Activated CD4-positive, alpha-beta T cell treated with anti-CD3 and anti-CD28 coated beads for 36 hours (primary cell): ENCODE results near the gene CGN. TPM values are rescaled to one million over a fixed set of nuclear protein-coding genes. Genes with fewer than 3 reads are reported as not detected.

Source experiments
- ATAC-seq: fragments of 200-7000 bp; cut with Tn5 transposase; one replicate; pipeline ENCODE4 v1.10.0; 2021; ENCODE audit warnings: mild to moderate bottlenecking, moderate library complexity
- CTCF ChIA-PET: fragments of 350-600 bp; sonication (Branson Sonifier 250); formaldehyde crosslinking; loops from one replicate; lab custom pipeline; 2021; ENCODE audit warnings: antibody characterized with exemption; lab: Charles Lee
- POLR2A ChIA-PET: fragments of 350-600 bp; sonication (Branson Sonifier 250); formaldehyde crosslinking; loops from one replicate; lab custom pipeline; 2021; ENCODE audit warnings: antibody characterized with exemption, inconsistent platforms; lab: Charles Lee
- DNase-seq: peaks from one replicate; pipeline ENCODE4 v3.0.0-alpha.2; 2020
- H3K27ac Mint-ChIP-seq: one replicate; pipeline ENCODE4 v1.8.0; 2021; ENCODE audit warnings: mixed read lengths
- H3K27me3 Mint-ChIP-seq: one replicate; pipeline ENCODE4 v1.8.0; 2021; ENCODE audit warnings: mixed read lengths
- H3K36me3 Mint-ChIP-seq: one replicate; pipeline ENCODE4 v1.8.0; 2021; ENCODE audit warnings: low read depth, mixed read lengths
- H3K4me1 Mint-ChIP-seq: one replicate; pipeline ENCODE4 v1.8.0; 2021; ENCODE audit warnings: mixed read lengths
- H3K4me3 Mint-ChIP-seq: one replicate; pipeline ENCODE4 v1.8.0; 2021; ENCODE audit warnings: mild to moderate bottlenecking, moderate library complexity, mixed read lengths
- H3K9me3 Mint-ChIP-seq: one replicate; pipeline ENCODE4 v1.8.0; 2021; ENCODE audit warnings: low read depth, mixed read lengths
- intact Hi-C, 2 experiments: fragments of 100-400 bp; cut with DNase I in 1 of 2; cut with micrococcal nuclease in 1 of 2; formaldehyde crosslinking; loops; one replicate each; pipeline versions ENCODE4 v1.14.2 to v1.15.1; 2022 to 2024; cut with DNase I, micrococcal nuclease
- total RNA-seq, 2 experiments: library from RNA; stranded (reverse); gene quantifications; one replicate each; pipeline ENCODE4 v1.2.3, GENCODE V29; 2021

The CGN gene
- total RNA-seq, 2 experiments from 2014 or later: 0.67 to 1.4 TPM

GRCh38 chr1:151478923-151479322 lies 32.3 kb upstream of the CGN start:
- DNase-seq: no peak
- ChIA-PET CTCF (interaction anchor here (0.6 to 1.2 kb wide), 3 partner anchors 16 to 131 kb away, joined by 3 to 4 read pairs (median 3); no protein-coding TSS in a partner anchor), POLR2A (no interaction called here)
- Mint-ChIP-seq H3K36me3 (no peaks in the 10 kb centered on the region), H3K4me1 (peaks cover 12% of the 10 kb centered on the region), H3K27me3 (peaks cover 3% of the 10 kb centered on the region), H3K4me3 (no peak overlapping the region), H3K9me3 (peaks cover 2% of the 10 kb centered on the region), H3K27ac (no peak overlapping the region)
- no peak for ATAC-seq
- intact Hi-C loops: no loop called here

GRCh38 chr1:151479462-151479861 lies 31.7 kb upstream of the CGN start:
- CTCF ChIA-PET: interaction anchor here (0.8 to 1.2 kb wide), 2 partner anchors 15 to 22 kb away, joined by 3 to 4 read pairs; no protein-coding TSS in a partner anchor
- Mint-ChIP-seq H3K27ac (no peak overlapping the region), H3K4me1 (peaks cover 9% of the 10 kb centered on the region), H3K27me3 (peaks cover 3% of the 10 kb centered on the region), H3K36me3 (no peaks in the 10 kb centered on the region), H3K9me3 (peaks cover 2% of the 10 kb centered on the region), H3K4me3 (no peak overlapping the region)
- DNase-seq (no peak), ATAC-seq (no peak)
- intact Hi-C loops: no loop called here
- POLR2A ChIA-PET: no interaction called here

- Mint-ChIP-seq H3K9me3 (peaks cover 2% of the 10 kb centered on the region), H3K27me3 (no peaks in the 10 kb centered on the region), H3K4me1 (no peaks in the 10 kb centered on the region), H3K27ac (no peak overlapping the region), H3K4me3 (no peak overlapping the region), H3K36me3 (no peaks in the 10 kb centered on the region)
- DNase-seq (no peak), ATAC-seq (no peak)
- intact Hi-C loops: no loop called here
- ChIA-PET POLR2A (no interaction called here), CTCF (interaction anchor here (0.7 kb wide), 1 partner anchor 9 kb away, joined by 5 read pairs; no protein-coding TSS in a partner anchor)
Measured at GRCh38 chr1:151482017-151482416, 29.2 kb upstream of the CGN start.

- peaks cover 2% of the 10 kb centered on the region for H3K9me3 Mint-ChIP-seq
- no peak overlapping the region for H3K4me3 Mint-ChIP-seq
- ChIA-PET POLR2A (no interaction called here), CTCF (interaction anchor here (0.7 kb wide), 1 partner anchor 9 kb away, joined by 3 read pairs; no protein-coding TSS in a partner anchor)
- DNase-seq (no peak), ATAC-seq (no peak)
- H3K36me3 Mint-ChIP-seq: no peaks in the 10 kb centered on the region
- no peaks in the 10 kb centered on the region for H3K4me1 Mint-ChIP-seq
- no peaks in the 10 kb centered on the region for H3K27me3 Mint-ChIP-seq
- H3K27ac Mint-ChIP-seq: no peak overlapping the region
- intact Hi-C loops: no loop called here
Measured at GRCh38 chr1:151485685-151486255, 25.4 kb upstream of the CGN start.

GRCh38 chr1:151486557-151486956 lies 24.6 kb upstream of the CGN start:
- H3K27me3 Mint-ChIP-seq: no peaks in the 10 kb centered on the region
- no peaks in the 10 kb centered on the region for H3K36me3 Mint-ChIP-seq
- intact Hi-C loops: no loop called here
- POLR2A ChIA-PET: no interaction called here
- no peak for DNase-seq
- H3K4me1 Mint-ChIP-seq: no peaks in the 10 kb centered on the region
- peaks cover 2% of the 10 kb centered on the region for H3K9me3 Mint-ChIP-seq
- H3K27ac Mint-ChIP-seq: no peak overlapping the region
- no peak overlapping the region for H3K4me3 Mint-ChIP-seq
- no peak for ATAC-seq
- CTCF ChIA-PET: no interaction called here

- POLR2A ChIA-PET: no interaction called here
- no peak for ATAC-seq
- CTCF ChIA-PET: no interaction called here
Measured at GRCh38 chr1:151491641-151492040, 19.5 kb upstream of the CGN start.

GRCh38 chr1:151492120-151492519 lies 19.1 kb upstream of the CGN start:
- no peaks in the 10 kb centered on the region for H3K9me3 Mint-ChIP-seq
- peaks cover 10% of the 10 kb centered on the region for H3K4me1 Mint-ChIP-seq
- ATAC-seq (no peak), DNase-seq (no peak)
- intact Hi-C loops: no loop called here
- no peak overlapping the region for H3K27ac Mint-ChIP-seq
- no peaks in the 10 kb centered on the region for H3K36me3 Mint-ChIP-seq
- H3K27me3 Mint-ChIP-seq: no peaks in the 10 kb centered on the region
- H3K4me3 Mint-ChIP-seq: no peak overlapping the region
- ChIA-PET POLR2A (no interaction called here), CTCF (interaction anchor here (1.0 kb wide), 1 partner anchor 235 kb away, joined by 4 read pairs; no protein-coding TSS in a partner anchor)

More at GRCh38 chr1:151491641-151492040, 19.5 kb upstream of the CGN start:
- Mint-ChIP-seq H3K36me3 (no peaks in the 10 kb centered on the region), H3K9me3 (no peaks in the 10 kb centered on the region), H3K4me3 (no peak overlapping the region), H3K4me1 (peaks cover 10% of the 10 kb centered on the region), H3K27me3 (no peaks in the 10 kb centered on the region), H3K27ac (no peak overlapping the region)
- intact Hi-C loops: no loop called here
- DNase-seq: no peak

GRCh38 chr1:151493042-151493441 lies 18.1 kb upstream of the CGN start:
- CTCF ChIA-PET: interaction anchor here (0.6 to 1.0 kb wide), 5 partner anchors 17 to 234 kb away, joined by 3 to 4 read pairs (median 3); partner anchors contain the start of gene CGN
- H3K36me3 Mint-ChIP-seq: no peaks in the 10 kb centered on the region
- DNase-seq: no peak
- H3K4me1 Mint-ChIP-seq: peaks cover 10% of the 10 kb centered on the region
- POLR2A ChIA-PET: interaction anchor here (0.6 kb wide), 1 partner anchor 667 kb away, joined by 4 read pairs; no protein-coding TSS in a partner anchor
- H3K27me3 Mint-ChIP-seq: no peaks in the 10 kb centered on the region
- no peak for ATAC-seq
- intact Hi-C loops: no loop called here
- no peak overlapping the region for H3K27ac Mint-ChIP-seq
- H3K9me3 Mint-ChIP-seq: no peaks in the 10 kb centered on the region
- H3K4me3 Mint-ChIP-seq: no peak overlapping the region

- Mint-ChIP-seq H3K27ac (no peak overlapping the region), H3K4me3 (no peak overlapping the region), H3K4me1 (peaks cover 10% of the 10 kb centered on the region), H3K36me3 (no peaks in the 10 kb centered on the region), H3K9me3 (no peaks in the 10 kb centered on the region), H3K27me3 (no peaks in the 10 kb centered on the region)
- ChIA-PET CTCF (interaction anchor here (0.5 to 1.5 kb wide), 9 partner anchors 9 to 384 kb away, joined by 3 to 7 read pairs (median 3); no protein-coding TSS in a partner anchor), POLR2A (interaction anchor here (0.6 to 1.0 kb wide), 5 partner anchors 16 to 213 kb away, joined by 3 to 4 read pairs (median 4); partner anchors contain the start of genes CGN and ZNF687)
- ATAC-seq: peak; percentile 91
- no peak for DNase-seq
- intact Hi-C loops: no loop called here
Measured at GRCh38 chr1:151494741-151495281, 16.4 kb upstream of the CGN start.

- Mint-ChIP-seq H3K27me3 (no peaks in the 10 kb centered on the region), H3K4me1 (peaks cover 10% of the 10 kb centered on the region), H3K27ac (no peak overlapping the region), H3K9me3 (no peaks in the 10 kb centered on the region), H3K4me3 (no peak overlapping the region), H3K36me3 (no peaks in the 10 kb centered on the region)
- POLR2A ChIA-PET: interaction anchor here (0.7 to 1.0 kb wide), 4 partner anchors 16 to 214 kb away, joined by 3 to 4 read pairs (median 4); partner anchors contain the start of genes CGN and ZNF687
- DNase-seq (no peak), ATAC-seq (peak; percentile 27)
- CTCF ChIA-PET: interaction anchor here (0.6 to 1.4 kb wide), 7 partner anchors 10 to 214 kb away, joined by 3 to 5 read pairs (median 4); no protein-coding TSS in a partner anchor
- intact Hi-C loops: no loop called here
Measured at GRCh38 chr1:151495316-151495715, 15.9 kb upstream of the CGN start.

- CTCF ChIA-PET: no interaction called here
Measured at GRCh38 chr1:151499365-151499764, 11.8 kb upstream of the CGN start.

More at GRCh38 chr1:151499365-151499764, 11.8 kb upstream of the CGN start:
- intact Hi-C loops: no loop called here
- no peak for ATAC-seq
- H3K4me3 Mint-ChIP-seq: no peak overlapping the region
- H3K27ac Mint-ChIP-seq: no peak overlapping the region
- POLR2A ChIA-PET: no interaction called here
- peaks cover 10% of the 10 kb centered on the region for H3K4me1 Mint-ChIP-seq
- DNase-seq: no peak
- H3K27me3 Mint-ChIP-seq: no peaks in the 10 kb centered on the region
- no peaks in the 10 kb centered on the region for H3K9me3 Mint-ChIP-seq
- H3K36me3 Mint-ChIP-seq: no peaks in the 10 kb centered on the region
